HCT116 (cell line): ENCODE results near the gene C1orf56. TPM values are rescaled to one million over a fixed set of nuclear protein-coding genes. Genes with fewer than 3 reads are reported as not detected.

ENCODE experiments used
- ATAC-seq: fragments of 200-7000 bp; cut with Tn5 transposase; 2 replicates; pipeline ENCODE4 v1.9.1; 2020; ENCODE audit warnings: mild to moderate bottlenecking, moderate library complexity
- BruUV-seq: library from RNA; stranded (reverse); fragments of 400-500 nt; replicated peaks from 2 replicates; lab custom pipeline; 2021; lab: Mats Ljungman, UMichigan
- CTCF ChIA-PET: fragments of 300-600 bp; sonication (Branson Sonifier 250); formaldehyde crosslinking; loops from one replicate; lab custom pipeline; 2021; ENCODE audit warnings: antibody characterized with exemption; lab: Charles Lee
- POLR2A ChIA-PET: fragments of 300-600, 350-600 bp; sonication (Branson Sonifier 250); formaldehyde crosslinking; loops from one replicate; lab custom pipeline; 2021; ENCODE audit warnings: antibody characterized with exemption; lab: Charles Lee
- RAD21 ChIA-PET, 2 experiments: fragments of 300-600 bp; sonication (Branson Sonifier 250); formaldehyde crosslinking; loops; one replicate each; lab custom pipeline; 2023; ENCODE audit warnings: low total read pairs in 2 of 2; ENCODE audit not compliant: uncharacterized antibody in 2 of 2, unreplicated experiment in 2 of 2, low non-redundant PET in 1 of 2; lab: Charles Lee
- DNase-seq: peaks from one replicate; pipeline ENCODE4 v3.0.0-alpha.2; 2010; ENCODE audit warnings: low read depth, low spot score
- H2AFZ ChIP-seq: fragments of 200-600 bp; shearing (Covaris generic), sonication (generic); 2 replicates; pipeline ENCODE4 v1.6.1; 2017; ENCODE audit warnings: low read depth, mixed run types, mixed read lengths, antibody characterized with exemption, low read length; ENCODE audit not compliant: poor library complexity, severe bottlenecking
- H3K27ac ChIP-seq: 2 replicates; pipeline ENCODE4 v1.5.1; 2012; ENCODE audit warnings: low read depth, low read length
- H3K27me3 ChIP-seq: fragments of 200-600 bp; sonication (generic); 2 replicates; pipeline ENCODE4 v1.6.1; 2016; ENCODE audit warnings: mixed run types, low read length, mixed read lengths; ENCODE audit not compliant: insufficient read depth
- H3K36me3 ChIP-seq, 2 experiments: fragments of 200-500 bp in 1 of 2; fragments of 200-600 bp in 1 of 2; sonication (Bioruptor generic) in 1 of 2; sonication (generic) in 1 of 2; 2 replicates each; pipeline versions ENCODE4 v1.5.1 to v1.6.1; 2014 to 2016; ENCODE audit warnings: low read length in 2 of 2, inconsistent platforms in 1 of 2, mixed read lengths in 1 of 2, mixed run types in 1 of 2; ENCODE audit not compliant: insufficient read depth in 2 of 2, control insufficient read depth in 1 of 2
- H3K4me1 ChIP-seq, 2 experiments: fragments of 200-600 bp in 1 of 2; sonication (generic) in 1 of 2; 2 replicates each; pipeline versions ENCODE4 v1.5.1 to v1.6.1; 2012 to 2017; ENCODE audit warnings: low read length in 2 of 2, inconsistent platforms in 1 of 2, mild to moderate bottlenecking in 1 of 2, mixed read lengths in 1 of 2, mixed run types in 1 of 2, moderate library complexity in 1 of 2; ENCODE audit not compliant: insufficient read depth in 2 of 2, control insufficient read depth in 1 of 2
- H3K4me2 ChIP-seq: fragments of 200-600 bp; sonication (generic); 2 replicates; pipeline ENCODE4 v1.6.1; 2017; ENCODE audit warnings: mixed run types, low read length, mixed read lengths
- H3K4me3 ChIP-seq, 2 experiments: fragments of 200-600 bp in 1 of 2; sonication (generic) in 1 of 2; replicated peaks in 1 of 2; 2 replicates each; pipeline ENCODE4 v1.5.1; 2011 to 2016; ENCODE audit warnings: low read length in 2 of 2, control low read depth in 1 of 2, low read depth in 1 of 2, mild to moderate bottlenecking in 1 of 2, mixed read lengths in 1 of 2, mixed run types in 1 of 2
- H3K79me2 ChIP-seq: fragments of 200-600 bp; sonication (generic); 2 replicates; pipeline ENCODE4 v1.6.1; 2017; ENCODE audit warnings: mild to moderate bottlenecking, mixed run types, low read length, moderate library complexity, mixed read lengths; ENCODE audit not compliant: insufficient read depth
- H3K9ac ChIP-seq: fragments of 200-600 bp; sonication (generic); 2 replicates; pipeline ENCODE4 v1.6.1; 2016; ENCODE audit warnings: low read length, mixed read lengths
- H3K9me2 ChIP-seq: fragments of 200-600 bp; sonication (generic), shearing (Covaris generic); 2 replicates; pipeline ENCODE4 v1.6.1; 2017; ENCODE audit warnings: mixed run types, mild to moderate bottlenecking, moderate library complexity; ENCODE audit not compliant: insufficient read depth
- H3K9me3 ChIP-seq, 2 experiments: fragments of 200-500 bp in 1 of 2; fragments of 200-600 bp in 1 of 2; sonication (Bioruptor generic) in 1 of 2; sonication (generic) in 1 of 2; 2 replicates each; pipeline ENCODE4 v1.6.1; 2014 to 2017; ENCODE audit warnings: low read length in 2 of 2, mixed read lengths in 2 of 2, inconsistent platforms in 1 of 2, low read depth in 1 of 2, mild to moderate bottlenecking in 1 of 2, mixed run types in 1 of 2, moderate library complexity in 1 of 2; ENCODE audit not compliant: control insufficient read depth in 1 of 2, insufficient read depth in 1 of 2
- H4K20me1 ChIP-seq: fragments of 200-600 bp; sonication (generic), shearing (Covaris generic); 2 replicates; pipeline ENCODE4 v1.6.1; 2017; ENCODE audit warnings: mixed run types, mild to moderate bottlenecking, moderate library complexity; ENCODE audit not compliant: insufficient read depth
- ATF3 ChIP-seq: IDR thresholded peaks from 2 replicates; pipeline ENCODE4 v1.6.1; 2012
- CEBPB ChIP-seq: IDR thresholded peaks from 2 replicates; pipeline ENCODE4 v1.6.1; 2012; ENCODE audit warnings: low read depth
- CTCF ChIP-seq, 3 experiments: fragments of 200-600 bp in 1 of 3; sonication (generic) in 1 of 3; IDR thresholded peaks in 2 of 3; conservative IDR thresholded peaks in 1 of 3; 2 replicates each; pipeline ENCODE4 v1.5.1; 2012 to 2017; ENCODE audit warnings: low read depth in 2 of 3, low read length in 2 of 3, antibody characterized with exemption in 1 of 3, borderline replicate concordance in 1 of 3, control low read depth in 1 of 3, mild to moderate bottlenecking in 1 of 3, mixed read lengths in 1 of 3, mixed run types in 1 of 3, moderate library complexity in 1 of 3; ENCODE audit not compliant: insufficient read depth in 1 of 3
- EGR1 ChIP-seq: IDR thresholded peaks from 2 replicates; pipeline ENCODE4 v1.6.1; 2012; ENCODE audit warnings: low read depth
- EZH2 ChIP-seq: fragments of 200-600 bp; sonication (generic); IDR thresholded peaks from 2 replicates; pipeline ENCODE4 v1.6.1; 2017; ENCODE audit warnings: antibody characterized with exemption, mixed run types
- EZH2phosphoT487 ChIP-seq: fragments of 200-600 bp; IDR thresholded peaks from 2 replicates; pipeline ENCODE4 v1.6.1; 2018; ENCODE audit warnings: antibody characterized with exemption, borderline replicate concordance
- FOSL1 ChIP-seq: IDR thresholded peaks from 2 replicates; pipeline ENCODE4 v1.6.1; 2012; ENCODE audit warnings: low read depth
- JUND ChIP-seq: IDR thresholded peaks from 2 replicates; pipeline ENCODE4 v1.6.1; 2012
- MAX ChIP-seq: IDR thresholded peaks from 2 replicates; pipeline ENCODE4 v1.6.1; 2012
- POLR2A ChIP-seq: IDR thresholded peaks from 2 replicates; pipeline ENCODE4 v1.7.0; 2011; ENCODE audit warnings: borderline replicate concordance; ENCODE audit not compliant: insufficient read depth, insufficient read length; ENCODE audit errors: extremely low read depth
- RAD21 ChIP-seq: IDR thresholded peaks from 2 replicates; pipeline ENCODE4 v1.6.1; 2012; ENCODE audit warnings: low read depth, mild to moderate bottlenecking
- SIN3A ChIP-seq: IDR thresholded peaks from 2 replicates; pipeline ENCODE4 v1.6.1; 2012; ENCODE audit warnings: low read depth
- SP1 ChIP-seq: IDR thresholded peaks from 2 replicates; pipeline ENCODE4 v1.6.1; 2012; ENCODE audit warnings: low read depth
- SRF ChIP-seq: IDR thresholded peaks from 2 replicates; pipeline ENCODE4 v1.6.1; 2012; ENCODE audit warnings: low read depth
- YY1 ChIP-seq: IDR thresholded peaks from 2 replicates; pipeline ENCODE4 v1.6.1; 2011; ENCODE audit warnings: low read length, low read depth, moderate library complexity, mild to moderate bottlenecking; ENCODE audit not compliant: insufficient replicate concordance; ENCODE audit errors: extremely low read depth
- ZFX ChIP-seq: fragments of 450-650 bp; IDR thresholded peaks from 2 replicates; pipeline ENCODE4 v1.6.1; 2017
- ZNF274 ChIP-seq: fragments of 200-500 bp; sonication (Bioruptor generic); IDR thresholded peaks from 2 replicates; pipeline ENCODE4 v1.6.1; 2014; ENCODE audit warnings: mild to moderate bottlenecking, low read depth, low read length, inconsistent platforms
- intact Hi-C: fragments of 100-400 bp; cut with micrococcal nuclease; formaldehyde crosslinking; loops from 2 replicates; pipeline ENCODE4 v1.10.0; 2022
- total RNA-seq: library from RNA; stranded (reverse); gene quantifications from one replicate; pipeline ENCODE4 v1.2.1, GENCODE V29; 2021; ENCODE audit not compliant: unreplicated experiment

C1orf56 gene
- total RNA-seq, 1 experiment from 2014 or later: not detected

- ChIA-PET RAD21 (no interaction called here), CTCF (no interaction called here), POLR2A (interaction anchor here (1.2 kb wide), 1 partner anchor 19 kb away, joined by 3 read pairs; no protein-coding TSS in a partner anchor)
- no peak overlapping the region for H3K4me3 ChIP-seq
- no peak overlapping the region for H3K9ac ChIP-seq
- no peaks in the 10 kb centered on the region for H4K20me1 ChIP-seq
- intact Hi-C loops: loop anchor here (5.0 kb wide), 3 partner anchors 373 to 743 kb away; partner anchors contain the start of genes CA14 and ENSA
- H3K27ac ChIP-seq: no peak overlapping the region
- peak overlapping the region; percentile 46; the same call in 1 of the 2 replicates for H3K4me2 ChIP-seq
- no peaks in the 10 kb centered on the region for H3K36me3 ChIP-seq
- no peaks in the 10 kb centered on the region for H3K9me2 ChIP-seq
- H3K4me1 ChIP-seq: peaks cover 8 to 42% of the 10 kb centered on the region in 2 experiments; a peak in 3 of 4 replicates
- ATAC-seq (no peak), DNase-seq (no peak)
- TF ChIP-seq EZH2 (no peak), EZH2phosphoT487 (no peak), SIN3A (no peak), ZNF274 (no peak), CTCF (IDR thresholded peaks at IDR 0.05 in 2 of 3, conservative IDR thresholded peaks at IDR 0.05 in 1 of 3; ENCODE audit: borderline replicate concordance in 1 of 3, insufficient read depth in 1 of 3, low read depth in 2 of 3, low read length in 2 of 3) (no peak), SRF (no peak), JUND (no peak), RAD21 (no peak), POLR2A (no peak), SP1 (no peak), CEBPB (no peak), EGR1 (no peak), YY1 (no peak), MAX (no peak), ATF3 (no peak), FOSL1 (no peak), ZFX (no peak)
- no TSS peak for BruUV-seq
- no peak overlapping the region for H2AFZ ChIP-seq
- no peaks in the 10 kb centered on the region for H3K27me3 ChIP-seq
- H3K9me3 ChIP-seq: no peaks in the 10 kb centered on the region
- H3K79me2 ChIP-seq: no peaks in the 10 kb centered on the region
Observed at GRCh38 chr1:150999926-151000325, 47.6 kb upstream of the C1orf56 start.
